Measurements from ENCODE around the gene PCGF1. TPM values are rescaled to one million over a fixed set of nuclear protein-coding genes. Genes with fewer than 3 reads are reported as not detected.

PCGF1 gene
- total RNA-seq, 2 experiments from 2014 or later = 25.8 to 35.6 TPM

Other genes starting within 250 kb of the PCGF1 start
- gene SLC4A5, start 164.3 kb downstream of the PCGF1 start, total RNA-seq = 1 to 10 TPM; 3.0 to 4.3 TPM
- gene DCTN1, start 127.4 kb downstream of the PCGF1 start, total RNA-seq = 100 to 1,000 TPM; 106 to 132 TPM
- 1 to 10 TPM; 3.0 to 3.3 TPM for gene C2orf81, start 86.1 kb downstream of the PCGF1 start, total RNA-seq
- 10 to 100 TPM; 71.3 to 80.7 TPM for gene WDR54, start 86.0 kb downstream of the PCGF1 start, total RNA-seq
- gene RTKN, start 65.8 kb downstream of the PCGF1 start, total RNA-seq = under 1 TPM; 0.62 to 0.82 TPM
- 10 to 100 TPM; 28.9 to 32.1 TPM for gene INO80B, start 52.6 kb downstream of the PCGF1 start, total RNA-seq
- gene WBP1, start 49.3 kb downstream of the PCGF1 start, total RNA-seq = 10 to 100 TPM; 52.5 to 52.6 TPM
- gene MOGS, start 42.3 kb downstream of the PCGF1 start, total RNA-seq = 10 to 100 TPM; 55.4 to 62.6 TPM
- gene MRPL53, start 35.0 kb downstream of the PCGF1 start, total RNA-seq = 10 to 100 TPM; 72.5 to 83.1 TPM
- gene CCDC142, start 24.7 kb downstream of the PCGF1 start, total RNA-seq = 10 to 100 TPM; 26.8 to 27.1 TPM
- gene TTC31, start 24.6 kb downstream of the PCGF1 start, total RNA-seq = 10 to 100 TPM; 45.8 to 46.3 TPM
- under 1 TPM in 1 of 2 experiments, not detected in 1; 0.25 TPM for gene LBX2, start 8.1 kb downstream of the PCGF1 start, total RNA-seq
- gene TLX2, start 6.8 kb upstream of the PCGF1 start, total RNA-seq = under 1 TPM; 0.40 to 0.52 TPM
- under 1 TPM; 0.25 to 0.52 TPM for gene DQX1, start 18.5 kb upstream of the PCGF1 start, total RNA-seq
- 100 to 1,000 TPM; 116 to 136 TPM for gene AUP1, start 22.0 kb upstream of the PCGF1 start, total RNA-seq
- gene HTRA2, start 22.2 kb upstream of the PCGF1 start, total RNA-seq = 10 to 100 TPM; 41.6 to 45.8 TPM
- under 1 TPM; 0.12 to 0.15 TPM for gene LOXL3, start 46.2 kb upstream of the PCGF1 start, total RNA-seq
- 10 to 100 TPM; 28.0 to 34.4 TPM for gene DOK1, start 47.0 kb upstream of the PCGF1 start, total RNA-seq
- gene M1AP, start 140.6 kb upstream of the PCGF1 start, total RNA-seq = not detected
- 1 to 10 TPM; 6.5 to 8.3 TPM for gene SEMA4F, start 146.6 kb upstream of the PCGF1 start, total RNA-seq